GM19455 (cell line): ENCODE measurements around the gene ANTXR1.
"Not testable (repeated sequence)": the region's sequence is repeated elsewhere in the genome, so short reads cannot be mapped to it uniquely, and the experiment has no call there.

Experiments
- ATAC-seq: cut with Tn5 transposase; IDR thresholded peaks from one replicate; pipeline ENCODE4 v1.9.1; 2021; ENCODE audit not compliant: unreplicated experiment

The ANTXR1 gene

DNA sequence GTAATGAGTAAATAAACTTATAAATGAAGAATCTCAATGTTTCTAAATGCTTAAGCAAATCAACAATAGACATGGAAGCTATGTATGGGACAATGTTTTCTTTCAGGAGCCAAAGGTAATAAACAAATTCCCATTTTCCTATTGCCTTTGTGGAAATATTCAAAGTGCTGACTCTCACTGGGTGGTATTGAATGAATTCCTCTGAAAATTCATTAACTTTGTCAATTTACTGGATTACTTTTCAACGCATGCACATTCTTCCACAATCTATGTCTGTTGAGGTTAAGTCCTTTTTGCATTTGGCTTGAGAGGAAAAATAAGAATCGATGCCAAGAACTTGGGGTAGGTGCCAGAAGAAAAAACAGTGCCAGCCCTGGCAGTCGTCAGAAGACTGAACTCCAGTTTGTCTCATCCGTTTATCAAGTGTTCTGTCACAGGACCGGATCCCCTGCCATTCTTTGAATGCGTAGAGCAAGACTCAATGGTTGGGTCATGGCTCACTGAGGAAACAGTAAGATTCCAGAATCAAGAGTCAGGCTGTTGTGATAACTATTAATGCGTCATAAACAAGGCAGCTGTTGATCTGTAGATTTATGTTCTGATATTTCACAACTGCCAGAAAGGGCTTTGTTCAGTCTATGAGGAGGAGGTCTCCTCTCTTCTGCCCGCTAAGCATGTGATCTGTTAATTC is 240.8 kb downstream of the ANTXR1 start:
- no peak for ATAC-seq

GRCh38 chr2:69255760-69256159 is 242.8 kb downstream of the ANTXR1 start:
- no peak for ATAC-seq

- not testable (repeated sequence) for ATAC-seq
Measured at GRCh38 chr2:69259994-69260591, 247.1 kb downstream of the ANTXR1 start.

GRCh38 chr2:69260666-69261065 is 247.7 kb downstream of the ANTXR1 start:
- ATAC-seq, result no peak

DNA sequence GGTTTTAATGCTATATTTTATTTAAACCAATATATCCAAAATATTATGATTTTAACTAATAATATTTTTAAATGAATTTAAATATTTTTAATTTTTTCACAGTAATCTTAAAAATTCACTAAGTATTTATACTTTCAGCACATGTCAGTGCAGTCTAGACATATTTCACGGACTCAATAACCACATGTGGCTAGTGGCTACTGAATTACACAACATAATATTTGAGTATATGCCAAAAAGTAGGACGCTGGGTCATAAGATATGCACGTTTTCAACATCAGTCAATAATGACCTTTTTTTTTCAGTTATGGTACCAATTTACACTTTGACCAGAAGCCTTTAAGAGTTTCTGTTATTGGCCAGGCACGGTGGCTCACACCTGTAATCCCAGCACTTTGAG is 256.4 kb downstream of the ANTXR1 start:
- no peak for ATAC-seq

GRCh38 chr2:69271831-69272257 is 258.9 kb downstream of the ANTXR1 start:
- no peak for ATAC-seq

GRCh38 chr2:69272803-69273471 is 260.0 kb downstream of the ANTXR1 start:
- no peak for ATAC-seq

DNA sequence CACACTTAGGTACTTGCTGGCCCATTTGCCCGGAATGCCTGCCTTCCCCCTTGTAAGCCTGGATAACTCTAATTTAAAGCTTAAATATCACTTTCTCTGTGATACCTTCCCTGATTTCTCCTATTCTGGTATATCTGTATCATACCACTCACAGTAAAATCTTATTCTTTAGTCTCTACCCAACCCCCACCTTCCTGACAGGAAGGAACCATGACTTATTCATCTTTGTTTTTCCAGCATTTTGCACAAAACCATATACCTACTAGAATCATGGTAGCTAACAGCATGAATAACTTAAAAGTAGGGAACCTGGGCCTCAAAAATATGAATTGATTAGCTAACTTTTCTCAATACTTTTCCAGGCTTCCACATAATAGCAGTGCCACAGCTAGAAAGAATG is 262.5 kb downstream of the ANTXR1 start:
- no peak for ATAC-seq

DNA sequence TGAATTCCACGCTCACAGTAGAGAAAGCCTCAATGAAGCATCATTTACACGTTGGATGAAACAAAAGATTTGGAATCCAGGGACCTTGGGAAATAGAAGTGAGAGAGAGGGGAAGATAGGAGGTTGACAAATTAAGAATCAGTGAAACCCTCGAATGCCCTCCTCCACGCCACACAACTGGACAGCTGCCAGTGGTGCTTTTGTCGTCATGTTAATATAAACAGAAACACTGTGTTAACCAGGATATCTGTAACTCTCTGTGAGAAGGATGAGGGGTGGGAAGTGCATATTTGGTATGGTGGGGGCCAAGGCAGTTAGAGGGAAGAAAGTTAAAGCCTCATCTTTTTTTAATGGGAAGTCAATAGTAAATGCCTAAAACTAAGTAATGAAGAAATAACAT is 265.4 kb downstream of the ANTXR1 start:
- ATAC-seq, result no peak

DNA sequence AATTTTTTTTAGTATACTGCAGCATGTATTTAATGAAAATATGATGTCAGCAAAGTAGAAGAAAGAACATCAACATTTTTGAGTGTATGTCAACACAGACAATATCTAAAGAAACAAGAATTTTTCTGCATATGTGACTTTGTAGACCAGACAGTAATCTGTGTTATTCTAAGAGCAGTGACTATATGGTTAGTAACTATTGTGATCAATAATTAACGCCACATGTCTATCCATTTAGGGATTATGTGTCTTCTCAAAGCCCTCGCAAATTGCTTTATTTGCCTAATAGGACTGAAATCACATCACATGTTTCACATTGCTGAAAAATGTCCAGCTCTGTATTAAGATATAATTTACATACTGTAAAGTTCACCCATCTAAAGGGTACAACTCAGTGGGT is 266.2 kb downstream of the ANTXR1 start:
- ATAC-seq, result no peak

DNA sequence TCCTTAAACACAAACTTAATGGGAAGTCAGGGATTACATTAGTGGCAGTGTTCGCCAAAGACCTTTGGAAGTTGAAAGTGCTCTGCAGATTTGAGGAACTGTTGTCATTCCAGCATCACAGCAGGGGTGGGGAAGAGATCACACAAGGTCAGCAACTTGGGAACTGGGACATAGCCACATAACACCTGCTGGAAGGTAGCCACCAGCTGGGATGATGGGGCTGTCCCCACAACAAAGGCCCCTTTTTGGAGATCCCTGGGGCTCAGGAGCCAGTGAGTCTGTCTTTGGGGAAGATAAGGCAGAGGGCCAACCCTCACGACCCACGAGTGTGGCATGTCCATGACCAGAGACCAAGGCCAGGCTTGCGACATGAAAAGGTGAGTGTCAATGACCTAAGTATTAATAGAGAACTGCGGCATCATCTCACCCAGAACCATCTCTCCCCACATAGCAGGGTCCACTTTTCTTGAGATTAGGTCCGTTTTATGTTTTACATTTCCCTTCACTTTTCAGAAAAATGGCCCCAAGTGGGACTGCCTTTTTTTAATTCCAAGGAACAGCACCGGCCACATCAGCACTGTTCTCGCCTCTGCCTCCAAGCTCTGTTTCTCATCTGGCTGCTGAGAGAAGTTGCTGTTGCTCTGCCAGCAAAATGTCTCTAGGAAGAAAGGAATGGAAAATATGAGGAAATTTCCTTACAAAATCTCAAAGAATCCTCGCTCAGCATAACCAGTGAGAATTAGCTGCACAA is 267.1 kb downstream of the ANTXR1 start:
- ATAC-seq, result no peak

DNA sequence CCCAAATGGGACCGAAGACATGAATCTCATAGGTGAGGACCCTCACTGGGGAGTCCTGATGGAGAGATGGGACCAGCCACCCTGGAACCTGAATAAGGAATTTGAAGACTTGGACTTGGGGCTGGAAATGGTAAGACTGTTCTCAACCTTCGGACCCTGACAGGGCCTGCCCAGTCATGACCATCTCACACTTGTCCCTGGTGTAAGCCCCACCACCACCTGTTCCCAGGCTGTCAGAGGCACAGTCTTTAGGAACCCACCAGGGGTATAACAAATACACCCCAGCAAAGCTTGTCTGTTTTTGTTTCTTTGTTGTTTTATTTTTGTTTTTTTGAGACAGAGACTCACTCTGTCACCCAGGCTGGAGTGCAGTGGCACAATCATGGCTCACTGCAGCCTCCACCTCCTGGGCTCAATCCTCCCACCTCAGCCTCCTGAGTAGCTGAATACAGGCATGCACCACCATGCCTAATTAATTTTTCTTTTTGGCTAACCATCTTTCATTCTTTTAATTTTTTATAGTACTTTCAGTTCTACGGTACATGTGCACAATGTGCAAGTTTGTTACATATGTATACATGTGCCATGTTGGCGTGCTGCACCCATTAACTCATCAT is 267.9 kb downstream of the ANTXR1 start:
- no peak for ATAC-seq

DNA sequence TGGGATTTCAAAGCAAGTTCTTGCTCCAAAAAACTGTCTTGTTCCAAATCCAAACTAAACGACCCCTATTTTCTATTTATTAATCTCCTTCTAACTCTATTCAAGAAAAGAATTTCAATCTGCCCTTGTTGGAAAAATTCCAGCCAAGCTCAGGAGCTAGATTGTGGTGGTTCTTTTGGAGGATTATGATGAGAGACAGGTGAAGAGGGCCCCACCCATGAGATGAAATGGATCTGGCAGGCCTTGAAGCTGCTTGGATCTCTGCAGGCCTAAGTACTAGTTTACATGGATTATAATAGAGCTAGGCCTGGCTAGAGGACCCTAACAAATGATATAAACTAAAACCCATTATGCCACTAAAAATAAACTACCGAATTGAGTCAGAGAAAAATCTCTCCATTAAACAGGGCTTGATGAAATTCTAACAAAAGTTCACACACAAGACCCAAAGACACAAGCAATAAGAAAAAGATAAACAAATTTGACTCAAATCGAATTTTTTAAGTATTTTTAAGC is 272.5 kb downstream of the ANTXR1 start:
- no peak for ATAC-seq

DNA sequence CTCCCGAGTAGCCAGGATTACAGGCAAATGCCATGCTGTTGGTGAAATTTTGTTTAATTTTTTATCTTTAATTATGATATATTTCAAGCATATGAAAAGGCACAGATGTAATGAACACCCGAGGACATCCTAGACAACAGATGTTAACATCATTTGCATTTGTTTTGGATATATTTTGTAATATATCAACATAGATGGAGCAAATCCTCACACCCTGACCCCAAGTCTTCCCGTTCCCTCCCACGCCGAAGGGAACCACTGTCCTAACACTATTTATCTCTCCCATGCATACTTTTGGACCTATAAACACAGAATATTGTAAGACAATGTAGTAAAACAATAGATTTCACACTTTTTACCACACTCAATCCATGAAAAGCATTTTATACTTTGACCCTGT is 274.6 kb downstream of the ANTXR1 start:
- ATAC-seq, result no peak

DNA sequence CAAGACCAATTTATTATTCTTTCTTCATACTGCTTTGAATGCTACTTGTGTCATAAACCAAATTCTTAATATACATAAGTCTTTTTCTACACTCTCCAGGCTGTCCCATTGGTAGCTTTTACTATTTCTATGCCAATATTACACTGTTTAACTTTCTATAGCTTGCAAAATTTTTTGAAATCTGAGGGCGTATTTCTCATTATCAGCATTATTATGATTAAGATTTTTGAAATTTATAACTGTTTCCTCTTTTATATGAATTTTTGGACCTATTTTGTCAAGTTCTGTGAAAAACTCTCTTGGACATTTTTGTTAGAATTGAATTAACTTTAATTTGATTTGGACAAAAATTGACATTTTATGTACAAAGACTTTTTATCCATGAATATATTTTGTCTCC is 275.4 kb downstream of the ANTXR1 start:
- no peak for ATAC-seq

GRCh38 chr2:69291004-69291650 is 278.1 kb downstream of the ANTXR1 start:
- ATAC-seq, result no peak

DNA sequence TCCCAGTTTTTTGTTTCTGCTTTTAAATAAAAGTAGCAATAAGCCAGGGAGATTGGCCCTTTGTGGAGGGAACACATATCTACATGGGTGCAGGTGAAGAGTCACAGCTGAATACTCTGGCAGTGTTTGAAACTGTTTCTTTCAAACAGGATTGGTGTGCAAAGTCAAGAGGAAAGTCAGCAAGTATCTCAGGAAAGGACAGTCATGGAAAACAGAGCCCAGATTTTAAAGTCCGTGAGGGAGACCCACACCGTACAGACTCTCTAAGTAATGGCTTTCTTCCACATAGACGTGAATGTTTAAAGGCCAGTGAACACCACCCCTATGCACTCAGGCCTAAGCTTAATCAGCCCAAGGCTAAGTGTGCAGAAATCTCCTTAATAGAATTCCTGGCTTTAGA is 278.7 kb downstream of the ANTXR1 start:
- ATAC-seq, result no peak

DNA sequence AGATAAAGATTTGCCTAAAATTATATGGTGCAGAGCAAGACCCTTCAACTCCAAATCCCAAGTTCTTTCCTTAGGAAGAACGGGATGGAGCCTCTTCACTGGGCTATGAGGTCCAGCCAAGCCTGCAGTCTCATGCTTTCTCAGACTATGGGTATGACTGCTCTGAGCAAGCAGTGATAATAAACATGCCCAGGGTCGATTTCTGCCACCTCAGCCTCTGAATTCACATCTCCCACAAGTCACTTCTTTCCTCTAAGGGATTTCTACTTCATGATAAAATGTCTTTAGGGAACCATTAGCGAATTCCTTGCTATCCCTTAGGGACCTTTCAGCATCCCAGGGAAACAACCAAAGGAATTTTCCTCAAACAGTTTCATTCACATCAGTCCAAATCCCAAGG is 279.3 kb downstream of the ANTXR1 start:
- ATAC-seq, result no peak

- ATAC-seq, result no peak
Measured at GRCh38 chr2:69296421-69296820, 283.4 kb downstream of the ANTXR1 start.

DNA sequence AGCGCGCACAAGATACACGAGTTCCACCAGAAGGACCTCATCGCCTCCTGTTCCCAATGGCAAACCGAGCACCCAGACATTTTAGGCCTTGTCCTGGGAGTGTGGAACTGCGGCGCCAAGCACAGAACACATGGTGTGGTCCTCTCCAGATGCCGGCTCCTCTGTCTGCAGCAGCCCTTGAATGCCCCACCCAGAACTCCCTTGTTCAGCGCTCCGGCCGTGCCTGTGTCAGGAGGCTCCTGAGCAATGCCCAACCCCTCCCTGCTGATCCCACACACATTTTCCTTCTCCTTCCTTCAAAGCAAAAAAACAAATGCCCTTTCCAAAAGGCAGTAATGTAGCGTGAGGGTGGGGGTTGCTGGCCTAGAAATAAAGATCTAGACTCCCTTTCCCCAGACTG is 284.2 kb downstream of the ANTXR1 start:
- no peak for ATAC-seq

- no peak for ATAC-seq
Measured at GRCh38 chr2:69298261-69298660, 285.3 kb downstream of the ANTXR1 start.
